ENCODE data around the gene TMEM106C. TPM values are rescaled to one million over a fixed set of nuclear protein-coding genes. Genes with fewer than 3 reads are reported as not detected.

The TMEM106C gene
- polyA plus RNA-seq, 1 donor from 2014 or later = 290 TPM

GRCh38 chr12:47969845-47970244 is 6.4 kb downstream of the TMEM106C start:
- H3K9ac ChIP-seq (ENCODE audit: low read length) = no peak overlapping the region
- H3K36me3 ChIP-seq (ENCODE audit: insufficient read depth, low read length) = peaks cover 3% of the 10 kb centered on the region
- no peaks in the 10 kb centered on the region for H3K9me3 ChIP-seq (ENCODE audit: low read length)
- no peaks in the 10 kb centered on the region for H3K27me3 ChIP-seq (ENCODE audit: insufficient read depth, low read depth, low read length)
- no peaks in the 10 kb centered on the region for H3F3A ChIP-seq (ENCODE audit: insufficient read depth, low read length, poor library complexity, severe bottlenecking)
- H4K20me1 ChIP-seq (ENCODE audit: insufficient read depth) = no peaks in the 10 kb centered on the region
- no peak overlapping the region for H2AFZ ChIP-seq (ENCODE audit: low read depth, low read length)
- H3K79me2 ChIP-seq (replicated peaks; ENCODE audit: insufficient read depth, low read length) = no peaks in the 10 kb centered on the region
- no peaks in the 10 kb centered on the region for H3K9me2 ChIP-seq (ENCODE audit: insufficient read depth, low read length)
- no peak overlapping the region for H3K27ac ChIP-seq (ENCODE audit: low read length)
- no peak for TF ChIP-seq EP300 (conservative IDR thresholded peaks at IDR 0.05; ENCODE audit: poor library complexity, severe bottlenecking)
- no peak for TF ChIP-seq SMC3 (conservative IDR thresholded peaks at IDR 0.05; ENCODE audit: poor library complexity)
- no peak for TF ChIP-seq EZH2 (IDR thresholded peaks at IDR 0.05; ENCODE audit: borderline replicate concordance, insufficient read depth, low read length, poor library complexity, severe bottlenecking)
- TF ChIP-seq MXI1 (conservative IDR thresholded peaks at IDR 0.05; ENCODE audit: poor library complexity, severe bottlenecking) = no peak
- TF ChIP-seq TAF1 (IDR thresholded peaks at IDR 0.05; ENCODE audit: low read depth) = no peak
- no peak for TF ChIP-seq POLR2AphosphoS5 (IDR thresholded peaks at IDR 0.05)
- TF ChIP-seq, protein P1, sequence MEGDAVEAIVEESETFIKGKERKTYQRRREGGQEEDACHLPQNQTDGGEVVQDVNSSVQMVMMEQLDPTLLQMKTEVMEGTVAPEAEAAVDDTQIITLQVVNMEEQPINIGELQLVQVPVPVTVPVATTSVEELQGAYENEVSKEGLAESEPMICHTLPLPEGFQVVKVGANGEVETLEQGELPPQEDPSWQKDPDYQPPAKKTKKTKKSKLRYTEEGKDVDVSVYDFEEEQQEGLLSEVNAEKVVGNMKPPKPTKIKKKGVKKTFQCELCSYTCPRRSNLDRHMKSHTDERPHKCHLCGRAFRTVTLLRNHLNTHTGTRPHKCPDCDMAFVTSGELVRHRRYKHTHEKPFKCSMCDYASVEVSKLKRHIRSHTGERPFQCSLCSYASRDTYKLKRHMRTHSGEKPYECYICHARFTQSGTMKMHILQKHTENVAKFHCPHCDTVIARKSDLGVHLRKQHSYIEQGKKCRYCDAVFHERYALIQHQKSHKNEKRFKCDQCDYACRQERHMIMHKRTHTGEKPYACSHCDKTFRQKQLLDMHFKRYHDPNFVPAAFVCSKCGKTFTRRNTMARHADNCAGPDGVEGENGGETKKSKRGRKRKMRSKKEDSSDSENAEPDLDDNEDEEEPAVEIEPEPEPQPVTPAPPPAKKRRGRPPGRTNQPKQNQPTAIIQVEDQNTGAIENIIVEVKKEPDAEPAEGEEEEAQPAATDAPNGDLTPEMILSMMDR (IDR thresholded peaks at IDR 0.05; ENCODE audit: poor library complexity, severe bottlenecking) = no peak
- TF ChIP-seq RAD21 (conservative IDR thresholded peaks at IDR 0.05) = no peak
- no peak for TF ChIP-seq REST (IDR thresholded peaks at IDR 0.05; ENCODE audit: borderline replicate concordance)
- H3K4me2 ChIP-seq (ENCODE audit: low read length) = no peak overlapping the region
- H3K4me3 ChIP-seq (ENCODE audit: low read length) = no peak overlapping the region

DNA sequence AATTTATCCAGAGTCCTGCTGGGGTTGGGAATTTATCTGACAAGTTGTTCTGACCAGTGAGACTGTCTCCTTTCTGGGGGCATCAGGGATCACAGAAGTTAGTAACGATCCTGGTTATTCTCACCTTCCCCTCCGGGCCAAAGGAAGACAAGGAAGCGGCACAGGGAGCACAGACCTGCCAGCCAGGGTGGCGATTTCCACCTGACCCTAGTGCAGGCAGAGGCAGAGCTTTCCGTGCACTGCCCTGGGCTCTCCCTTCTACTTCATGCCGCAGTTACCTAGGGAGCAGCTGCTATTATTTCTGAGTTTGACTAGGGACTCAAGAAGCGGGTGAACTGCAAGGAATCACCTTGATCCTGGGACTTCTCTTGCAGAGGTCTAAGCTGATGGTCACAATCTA is 7.4 kb downstream of the TMEM106C start:
- no peak for TF ChIP-seq RAD21 (conservative IDR thresholded peaks at IDR 0.05)
- TF ChIP-seq REST (IDR thresholded peaks at IDR 0.05; ENCODE audit: borderline replicate concordance) = no peak
- TF ChIP-seq POLR2AphosphoS5 (IDR thresholded peaks at IDR 0.05) = no peak
- no peak for TF ChIP-seq EP300 (conservative IDR thresholded peaks at IDR 0.05; ENCODE audit: poor library complexity, severe bottlenecking)
- no peak for TF ChIP-seq MXI1 (conservative IDR thresholded peaks at IDR 0.05; ENCODE audit: poor library complexity, severe bottlenecking)
- TF ChIP-seq, protein P1 (IDR thresholded peaks at IDR 0.05; ENCODE audit: poor library complexity, severe bottlenecking) = no peak
- no peak for TF ChIP-seq EZH2 (IDR thresholded peaks at IDR 0.05; ENCODE audit: borderline replicate concordance, insufficient read depth, low read length, poor library complexity, severe bottlenecking)
- TF ChIP-seq TAF1 (IDR thresholded peaks at IDR 0.05; ENCODE audit: low read depth) = no peak
- no peak for TF ChIP-seq SMC3 (conservative IDR thresholded peaks at IDR 0.05; ENCODE audit: poor library complexity)

More for the DNA sequence above, 7.4 kb downstream of the TMEM106C start:
- no peak overlapping the region for H3K27ac ChIP-seq (ENCODE audit: low read length)
- no peak overlapping the region for H3K9ac ChIP-seq (ENCODE audit: low read length)
- no peaks in the 10 kb centered on the region for H3K79me2 ChIP-seq (replicated peaks; ENCODE audit: insufficient read depth, low read length)
- no peak overlapping the region for H2AFZ ChIP-seq (ENCODE audit: low read depth, low read length)
- H3K4me3 ChIP-seq (ENCODE audit: low read length) = no peak overlapping the region
- no peak overlapping the region for H3K4me2 ChIP-seq (ENCODE audit: low read length)
- H3K36me3 ChIP-seq (ENCODE audit: insufficient read depth, low read length) = peaks cover 3% of the 10 kb centered on the region
- H4K20me1 ChIP-seq (ENCODE audit: insufficient read depth) = no peaks in the 10 kb centered on the region
- no peaks in the 10 kb centered on the region for H3K9me2 ChIP-seq (ENCODE audit: insufficient read depth, low read length)
- no peaks in the 10 kb centered on the region for H3K9me3 ChIP-seq (ENCODE audit: low read length)
- H3K27me3 ChIP-seq (ENCODE audit: insufficient read depth, low read depth, low read length) = no peaks in the 10 kb centered on the region
- no peaks in the 10 kb centered on the region for H3F3A ChIP-seq (ENCODE audit: insufficient read depth, low read length, poor library complexity, severe bottlenecking)
